SK-N-MC (cell line): ENCODE results near the gene PLA2G2E.
"Not testable (repeated sequence)": the region's sequence is repeated elsewhere in the genome, so short reads cannot be mapped to it uniquely, and the experiment has no call there.

Experiments used
- DNase-seq: peaks from one replicate; pipeline ENCODE4 v3.0.0-alpha.2; 2011; ENCODE audit warnings: low read depth, low spot score
- H3K27ac ChIP-seq: fragments of 200-600 bp; sonication (generic); 2 replicates; pipeline ENCODE4 v1.5.1; 2016; ENCODE audit warnings: mixed run types
- H3K36me3 ChIP-seq: fragments of 200-600 bp; sonication (generic); 2 replicates; pipeline ENCODE4 v1.6.1; 2017; ENCODE audit warnings: antibody characterized with exemption, low read length, mixed read lengths; ENCODE audit not compliant: insufficient read depth
- H3K4me3 ChIP-seq: fragments of 200-600 bp; sonication (generic); 2 replicates; pipeline ENCODE4 v1.5.1; 2016
- H3K9ac ChIP-seq: fragments of 200-600 bp; sonication (generic); 2 replicates; pipeline ENCODE4 v1.8.0; 2017; ENCODE audit warnings: mixed run types, mixed read lengths; ENCODE audit not compliant: insufficient read length
- H3K9me3 ChIP-seq: fragments of 200-600 bp; sonication (generic); 2 replicates; pipeline ENCODE4 v1.6.1; 2017; ENCODE audit warnings: low read depth, mild to moderate bottlenecking, antibody characterized with exemption, low read length, moderate library complexity, mixed read lengths
- EZH2 ChIP-seq: fragments of 200-600 bp; sonication (generic); IDR thresholded peaks from one replicate; pipeline ENCODE4 v1.6.1; 2017; ENCODE audit warnings: antibody characterized with exemption
- FOXP2 ChIP-seq: optimal IDR thresholded peaks from 2 replicates; pipeline ENCODE3; 2011; ENCODE audit warnings: mild to moderate bottlenecking, moderate library complexity; ENCODE audit not compliant: insufficient read depth; ENCODE audit errors: extremely low read length, control extremely low read depth
- POLR2AphosphoS5 ChIP-seq: IDR thresholded peaks from 2 replicates; pipeline ENCODE4 v1.6.1; 2012; ENCODE audit warnings: mild to moderate bottlenecking, low read depth, low read length, borderline replicate concordance

PLA2G2E gene

DNA sequence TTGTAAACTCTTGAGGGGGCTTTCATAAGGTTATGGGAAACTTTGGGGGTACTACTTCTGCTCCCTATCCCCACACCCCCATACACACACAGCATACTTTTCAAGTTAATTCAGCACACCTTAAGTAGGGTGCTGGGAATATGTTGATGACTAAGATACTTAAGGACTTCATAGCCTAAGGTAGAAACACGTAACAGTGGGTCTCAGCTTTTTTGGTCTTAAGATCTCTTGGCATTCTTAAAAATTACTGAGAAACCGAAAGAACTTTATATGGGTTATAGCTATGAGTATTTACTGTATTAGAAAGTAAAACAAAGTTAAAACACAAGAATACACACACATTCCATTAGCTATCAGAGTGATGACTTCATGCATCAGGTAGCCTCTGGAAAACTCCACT is 39.1 kb downstream of the PLA2G2E start:
- DNase-seq = no peak
- H3K27ac ChIP-seq = no peak overlapping the region
- no peak for TF ChIP-seq EZH2
- no peak for TF ChIP-seq FOXP2
- TF ChIP-seq POLR2AphosphoS5 = no peak
- H3K9ac ChIP-seq = peak overlapping the region; percentile 98
- H3K36me3 ChIP-seq = peaks cover 27% of the 10 kb centered on the region
- no peaks in the 10 kb centered on the region for H3K9me3 ChIP-seq
- peak overlapping the region; percentile 89 for H3K4me3 ChIP-seq

DNA sequence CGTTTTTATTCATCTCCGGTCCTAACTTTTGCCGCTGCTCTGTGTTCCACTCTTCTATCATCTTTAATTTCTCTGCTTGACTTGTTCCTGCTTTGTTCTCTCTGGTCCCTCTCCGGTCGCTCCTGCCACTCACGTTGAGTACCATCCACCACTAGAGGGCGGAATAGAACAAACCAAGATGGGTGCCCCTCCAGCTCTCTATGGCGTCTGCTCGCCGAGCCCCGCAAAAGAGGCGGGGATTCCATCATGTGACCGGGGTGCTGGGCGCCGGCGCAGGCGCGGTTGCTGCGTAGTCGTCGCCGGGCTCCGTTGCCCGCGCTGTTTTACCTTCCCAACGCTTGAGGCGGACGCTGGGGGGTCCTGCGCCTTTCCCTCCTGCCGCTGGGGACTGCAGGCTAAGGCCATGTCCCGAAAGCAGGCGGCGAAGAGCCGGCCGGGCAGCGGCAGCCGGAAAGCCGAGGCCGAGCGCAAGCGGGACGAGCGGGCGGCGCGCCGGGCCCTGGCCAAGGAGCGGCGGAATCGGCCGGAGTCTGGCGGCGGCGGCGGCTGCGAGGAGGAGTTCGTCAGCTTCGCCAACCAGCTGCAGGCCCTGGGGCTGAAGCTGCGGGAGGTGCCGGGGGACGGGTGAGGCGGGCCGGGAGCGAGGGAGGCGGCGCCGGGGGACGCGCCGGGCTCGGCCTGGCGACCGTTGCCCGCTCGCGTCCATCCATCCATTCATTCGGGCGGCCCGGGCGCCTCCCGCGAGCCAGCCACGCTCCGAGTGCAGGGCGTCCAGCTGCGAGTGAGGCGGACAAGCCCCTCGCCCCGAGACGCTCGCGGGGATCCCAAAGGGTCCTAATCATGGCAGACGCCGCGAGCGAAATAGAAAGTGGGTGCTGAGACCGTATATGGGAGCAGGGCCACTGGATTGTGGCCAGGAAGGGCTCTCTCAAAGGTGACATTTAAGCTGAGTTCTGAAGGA is 41.0 kb downstream of the PLA2G2E start, which contains the start of gene OTUD3:
OTUD3 (plus strand) TSS at position 285 of the 961 bp plus-strand sequence; CDS start at position 404, 119 bp downstream.
- H3K9me3 ChIP-seq = no peaks in the 10 kb centered on the region
- peak; percentile 95 for DNase-seq
- peak within 1 kb of the TSS; percentile 89 for H3K4me3 ChIP-seq
- H3K9ac ChIP-seq = peak within 1 kb of the TSS; percentile 98
- peak within 1 kb of the TSS; percentile 79 for H3K27ac ChIP-seq
- TF ChIP-seq FOXP2 (no peak), POLR2AphosphoS5 (peak; percentile 96)
- peaks cover 20% of the 10 kb centered on the region for H3K36me3 ChIP-seq

DNA sequence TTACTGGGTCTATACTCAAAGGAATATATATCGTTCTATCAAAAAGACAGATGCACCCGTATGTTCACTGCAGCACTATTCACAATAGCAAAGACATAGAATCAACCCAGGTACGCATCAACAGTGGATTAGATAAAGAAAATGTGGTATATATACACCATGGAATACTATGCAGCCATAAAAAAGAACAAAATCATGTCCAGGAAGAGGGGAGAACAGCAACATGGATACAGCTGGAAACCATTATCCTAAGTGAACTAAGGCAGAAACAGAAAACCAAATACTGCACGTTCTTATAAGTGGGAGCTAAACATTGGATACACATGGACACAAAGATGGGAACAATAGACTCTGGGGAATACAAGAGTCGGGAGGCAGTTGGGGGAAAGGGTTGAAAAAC is 42.6 kb downstream of the PLA2G2E start:
- not testable (repeated sequence) for DNase-seq, H3K9me3 ChIP-seq, H3K9ac ChIP-seq, H3K4me3 ChIP-seq
- Histone ChIP-seq H3K36me3 (peaks cover 15% of the 10 kb centered on the region), H3K27ac (peak overlapping the region; percentile 71; the same call in 1 of the 2 replicates)

DNA sequence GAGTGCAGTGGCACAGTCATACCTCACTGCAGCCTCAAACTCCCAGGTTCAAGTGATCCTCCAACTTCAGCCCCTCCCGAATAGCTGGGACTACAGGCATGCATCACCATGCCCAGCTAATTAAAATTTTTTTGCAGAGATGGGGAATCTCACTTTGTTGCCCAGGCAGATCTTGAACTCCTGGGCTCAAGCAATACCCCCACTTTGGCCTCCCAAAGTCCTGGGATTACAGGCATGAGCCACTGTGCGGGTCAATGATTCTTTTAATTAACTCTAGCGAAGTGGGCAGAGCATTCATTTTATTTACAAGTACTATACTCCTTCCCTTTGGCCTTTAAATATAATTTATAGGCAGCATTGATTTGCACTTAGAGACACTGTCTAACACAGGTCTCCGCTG is 43.8 kb downstream of the PLA2G2E start:
- no peak overlapping the region for H3K9ac ChIP-seq
- H3K4me3 ChIP-seq = no peak overlapping the region
- no peaks in the 10 kb centered on the region for H3K9me3 ChIP-seq
- TF ChIP-seq POLR2AphosphoS5 (no peak), FOXP2 (no peak), EZH2 (no peak)
- peaks cover 8% of the 10 kb centered on the region; the same call in 1 of the 2 replicates for H3K36me3 ChIP-seq
- DNase-seq = no peak
- H3K27ac ChIP-seq = peak overlapping the region; percentile 71

DNA sequence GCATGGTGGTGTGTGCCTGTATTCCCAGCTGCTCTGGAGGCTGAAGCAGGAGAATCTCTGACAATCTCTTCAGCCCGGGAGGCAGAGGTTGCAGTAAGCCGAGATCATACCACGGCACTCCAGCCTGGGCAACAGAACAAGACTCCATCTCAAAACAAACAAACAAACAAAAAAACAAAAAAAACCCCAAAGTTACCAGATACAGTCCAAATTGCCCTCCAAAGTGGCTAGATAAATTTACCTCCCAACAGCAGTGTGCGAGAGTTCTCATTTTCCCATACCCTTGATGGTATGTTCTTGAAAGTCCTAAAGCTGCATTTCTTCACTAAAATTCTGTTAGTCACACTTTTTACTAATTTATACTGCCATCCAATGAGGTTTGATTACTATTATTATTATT is 44.2 kb downstream of the PLA2G2E start:
- Histone ChIP-seq H3K36me3 (peaks cover 6% of the 10 kb centered on the region; the same call in 1 of the 2 replicates), H3K27ac (no peak overlapping the region), H3K4me3 (no peak overlapping the region), H3K9ac (no peak overlapping the region), H3K9me3 (no peaks in the 10 kb centered on the region)
- TF ChIP-seq EZH2 = no peak
- TF ChIP-seq POLR2AphosphoS5 = no peak
- no peak for DNase-seq

DNA sequence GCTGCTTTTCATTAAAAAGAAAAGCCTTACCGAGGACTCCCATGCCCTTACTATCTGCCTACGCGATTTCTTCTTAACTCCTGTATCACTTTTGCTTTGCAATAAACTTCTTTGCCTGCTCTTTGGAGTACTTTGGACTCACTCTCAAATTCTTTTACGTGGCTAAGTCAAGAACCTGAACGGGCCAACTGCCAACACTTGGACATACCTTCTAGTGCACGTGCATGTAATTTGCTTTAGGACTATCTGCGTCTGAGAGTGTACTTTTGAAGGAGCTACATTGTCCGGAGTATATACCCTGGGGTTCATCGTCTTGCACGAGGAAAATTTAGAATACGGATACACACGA is 44.8 kb downstream of the PLA2G2E start:
- Histone ChIP-seq H3K9me3 (no peaks in the 10 kb centered on the region), H3K9ac (no peak overlapping the region), H3K4me3 (peak overlapping the region; percentile 34; the same call in 1 of the 2 replicates), H3K27ac (peak overlapping the region; percentile 92), H3K36me3 (no peaks in the 10 kb centered on the region; the same call in 1 of the 2 replicates)
- no peak for TF ChIP-seq POLR2AphosphoS5
- no peak for TF ChIP-seq EZH2
- TF ChIP-seq FOXP2 = no peak
- DNase-seq = no peak

DNA sequence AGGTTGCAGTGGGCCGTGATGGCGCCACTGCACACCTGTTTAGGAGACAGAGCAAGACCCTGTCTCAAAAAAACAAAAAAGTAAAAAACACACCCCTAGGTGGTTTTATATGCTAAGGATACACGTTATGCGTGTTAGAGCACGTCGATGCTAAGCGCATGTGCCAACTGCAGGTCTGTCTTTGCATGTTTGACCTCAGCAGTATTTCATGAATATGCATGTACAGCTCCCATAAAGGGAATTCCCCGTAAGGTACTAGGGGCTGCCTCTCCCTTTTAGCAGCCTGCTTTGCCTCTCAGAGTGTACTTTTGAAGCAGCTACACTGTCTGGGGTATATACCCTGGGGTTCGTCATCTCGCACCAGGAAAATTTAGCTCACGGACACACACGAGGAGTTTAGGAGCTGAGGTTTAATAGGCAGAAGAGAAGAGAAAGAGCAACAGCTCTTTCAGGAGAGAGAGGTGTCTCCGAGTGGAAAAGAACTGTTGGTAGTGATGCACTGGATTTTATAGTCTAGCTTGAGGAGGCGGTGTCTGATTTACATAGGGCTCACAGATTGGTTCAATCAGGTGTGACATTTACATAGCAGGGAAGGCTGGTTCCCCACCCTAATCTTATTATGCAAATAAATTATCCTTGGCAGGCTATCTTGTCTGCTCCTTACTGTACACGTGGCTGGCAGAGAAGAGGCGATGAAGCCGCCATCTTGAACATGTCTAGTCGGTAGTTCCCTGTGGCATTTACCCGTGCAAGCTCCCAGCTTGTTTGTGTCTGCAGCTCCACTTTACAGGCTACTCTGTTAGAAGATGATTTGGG is 45.4 kb downstream of the PLA2G2E start:
- Histone ChIP-seq H3K9ac (no peak overlapping the region), H3K27ac (peak overlapping the region; percentile 92), H3K9me3 (no peaks in the 10 kb centered on the region), H3K4me3 (peak overlapping the region; percentile 52), H3K36me3 (no peaks in the 10 kb centered on the region)
- TF ChIP-seq EZH2 (no peak), FOXP2 (no peak), POLR2AphosphoS5 (peak; percentile 96)
- peak; percentile 70 for DNase-seq

DNA sequence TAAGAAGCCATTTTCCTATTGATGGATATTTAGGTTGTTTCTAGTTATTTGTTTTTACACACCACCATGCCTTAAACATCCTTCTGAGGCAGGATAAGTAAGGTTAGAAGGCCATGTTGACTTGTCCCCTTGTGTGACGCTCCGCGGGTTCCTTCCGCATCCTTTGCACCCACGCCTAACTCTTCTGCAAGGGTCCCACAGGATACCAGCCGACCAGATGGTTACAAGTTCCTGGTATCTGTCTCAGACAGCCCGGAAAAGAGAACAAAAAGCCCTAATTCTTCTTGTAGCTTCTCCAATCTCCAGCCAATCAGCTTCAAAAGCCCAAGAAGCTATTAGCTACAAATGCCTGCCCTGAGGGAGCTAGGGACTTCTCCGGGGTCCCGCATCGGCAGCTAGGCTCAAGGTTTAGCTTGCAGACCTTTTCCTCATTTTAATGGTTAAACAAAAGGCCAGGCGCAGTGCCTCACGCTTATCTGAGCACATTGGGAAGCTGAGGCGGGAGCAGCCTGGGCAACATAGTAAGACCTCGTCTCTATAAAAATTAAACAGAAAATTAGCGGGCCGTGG is 46.2 kb downstream of the PLA2G2E start:
- no peak overlapping the region for H3K4me3 ChIP-seq
- no peaks in the 10 kb centered on the region for H3K36me3 ChIP-seq
- DNase-seq = no peak
- no peak for TF ChIP-seq EZH2
- TF ChIP-seq FOXP2 = no peak
- no peak for TF ChIP-seq POLR2AphosphoS5
- no peaks in the 10 kb centered on the region for H3K9me3 ChIP-seq
- H3K9ac ChIP-seq = no peak overlapping the region
- H3K27ac ChIP-seq = 0 out of 2 replicates have a peak overlapping the region, but pooled peaks have one; percentile 19
